GM12892 (cell line): Measurements from ENCODE around the gene NPHP4.
"Not testable (repeated sequence)": the region's sequence is repeated elsewhere in the genome, so short reads cannot be mapped to it uniquely, and the experiment has no call there.

Experiments
- DNase-seq: peaks from one replicate; pipeline ENCODE4 v3.0.0; 2011; ENCODE audit not compliant: insufficient read length
- FAIRE-seq: peaks from 2 replicates; lab custom pipeline; 2011; peaks lifted over from hg19 to GRCh38; lab: Jason Lieb, UNC
- POLR2A ChIP-seq: IDR thresholded peaks from 2 replicates; pipeline ENCODE4 v1.6.1; 2011; ENCODE audit warnings: low read depth, low read length, control low read depth
- POLR2AphosphoS5 ChIP-seq: IDR thresholded peaks from 2 replicates; pipeline ENCODE4 v1.6.1; 2011; ENCODE audit warnings: low read depth, low read length, control low read depth
- TAF1 ChIP-seq: IDR thresholded peaks from 2 replicates; pipeline ENCODE4 v1.6.1; 2011; ENCODE audit warnings: low read depth, mild to moderate bottlenecking, control low read depth, low read length, borderline replicate concordance

Gene NPHP4

DNA sequence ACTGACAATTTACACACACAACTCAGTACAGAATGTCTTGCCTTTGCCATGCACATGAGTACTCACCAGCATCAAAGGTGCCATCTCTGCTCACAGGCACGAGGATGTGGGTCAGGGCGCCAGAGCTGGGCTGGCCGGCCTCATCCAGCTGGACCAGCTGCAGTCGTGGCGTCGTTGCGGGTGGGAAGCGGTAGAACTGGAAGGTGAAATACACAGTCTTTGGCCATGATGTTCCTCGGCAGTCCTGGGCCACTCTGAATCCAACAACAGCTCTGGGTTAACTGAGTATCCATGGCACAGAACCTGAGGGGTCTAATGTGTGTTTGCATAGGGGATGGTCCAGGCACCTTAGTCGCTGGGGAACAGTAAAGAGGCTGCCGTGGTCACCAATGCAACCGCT is 87.7 kb downstream of the NPHP4 start:
- DNase-seq (no peak), FAIRE-seq (no peak)
- no peak for TF ChIP-seq TAF1
- TF ChIP-seq POLR2A = no peak
- TF ChIP-seq POLR2AphosphoS5 = no peak

DNA sequence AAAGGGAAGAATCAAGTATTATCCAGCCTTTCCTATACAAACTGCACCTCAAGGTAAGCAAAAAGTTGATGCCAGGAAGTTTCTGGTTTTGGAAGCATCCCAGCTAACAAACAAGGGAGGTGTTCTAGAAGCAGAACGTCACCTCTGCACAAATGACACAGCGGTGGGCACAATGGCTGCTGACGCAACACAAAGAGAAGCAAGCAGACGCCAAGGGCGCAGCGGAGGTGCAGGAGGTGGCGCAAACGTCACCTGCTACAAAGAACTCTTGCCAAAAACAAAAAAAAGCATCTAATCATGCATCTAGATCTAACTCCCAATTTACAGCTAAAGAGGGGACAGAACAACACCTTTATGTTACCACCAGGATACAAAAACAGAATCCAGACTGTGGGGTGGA is 88.5 kb downstream of the NPHP4 start:
- TF ChIP-seq POLR2A = no peak
- TF ChIP-seq POLR2AphosphoS5 = no peak
- no peak for TF ChIP-seq TAF1
- no peak for DNase-seq
- no peak for FAIRE-seq

DNA sequence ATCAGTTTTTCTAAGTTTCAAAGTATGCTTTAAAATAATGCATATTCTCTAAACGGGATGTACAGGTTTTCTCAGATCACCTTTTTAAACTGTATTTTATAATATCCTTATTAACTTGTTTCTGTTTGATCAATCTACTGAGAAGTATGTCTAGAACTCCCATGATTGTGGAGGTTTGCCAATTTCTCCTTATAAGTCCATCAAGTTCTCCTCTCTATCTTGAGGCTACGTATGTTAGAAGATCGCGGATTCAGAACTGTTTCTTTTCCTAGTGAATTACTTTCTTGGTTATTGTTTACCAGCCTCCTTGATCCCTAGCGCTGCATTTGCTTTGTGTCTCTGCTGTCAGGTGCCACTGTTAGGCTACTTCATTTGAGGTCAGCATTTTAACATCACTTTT is 89.2 kb downstream of the NPHP4 start:
- no peak for TF ChIP-seq POLR2A
- TF ChIP-seq TAF1 = no peak
- no peak for TF ChIP-seq POLR2AphosphoS5
- no peak for DNase-seq
- FAIRE-seq = no peak

DNA sequence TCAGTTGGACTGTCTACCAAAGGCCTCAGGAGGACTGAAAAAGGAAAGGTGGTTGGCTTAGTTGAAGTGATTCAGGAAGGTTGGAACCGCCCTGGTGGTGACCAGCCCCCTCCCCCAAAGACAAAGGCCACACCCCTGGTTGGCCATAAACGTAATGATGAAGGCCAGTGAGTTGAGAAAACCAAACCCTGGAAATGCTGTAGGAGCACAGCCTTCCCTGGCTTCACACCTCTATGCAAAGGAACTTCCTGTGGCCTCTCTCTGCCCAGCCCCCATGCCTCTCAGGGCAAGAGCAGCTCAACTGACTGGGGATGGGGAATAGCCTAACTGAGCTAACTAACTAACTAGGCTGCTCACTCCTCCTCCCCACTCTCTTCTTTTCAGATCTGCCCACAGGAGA is 90.4 kb downstream of the NPHP4 start:
- no peak for DNase-seq
- no peak for FAIRE-seq
- TF ChIP-seq POLR2AphosphoS5 (no peak), TAF1 (no peak), POLR2A (no peak)

DNA sequence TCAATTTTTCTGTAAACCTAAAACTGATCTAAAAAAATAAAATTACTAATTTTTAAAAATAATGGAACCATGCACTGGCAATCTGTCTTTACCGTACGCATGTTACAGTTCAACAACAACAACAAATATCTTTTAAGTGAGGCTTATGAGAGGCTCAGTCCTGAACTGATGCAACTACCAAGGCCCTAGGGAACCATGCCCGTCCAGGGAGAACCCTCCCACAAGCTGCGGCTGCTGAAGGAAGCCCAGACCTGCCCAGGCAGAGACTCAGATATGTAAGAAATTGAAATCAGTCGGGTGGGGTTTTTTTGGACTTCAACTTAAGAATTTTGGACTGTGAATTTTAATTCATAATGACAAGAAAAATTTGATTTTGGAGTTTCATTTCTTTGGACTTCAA is 91.1 kb downstream of the NPHP4 start:
- DNase-seq (no peak), FAIRE-seq (no peak)
- TF ChIP-seq POLR2AphosphoS5 (no peak), POLR2A (no peak), TAF1 (no peak)

DNA sequence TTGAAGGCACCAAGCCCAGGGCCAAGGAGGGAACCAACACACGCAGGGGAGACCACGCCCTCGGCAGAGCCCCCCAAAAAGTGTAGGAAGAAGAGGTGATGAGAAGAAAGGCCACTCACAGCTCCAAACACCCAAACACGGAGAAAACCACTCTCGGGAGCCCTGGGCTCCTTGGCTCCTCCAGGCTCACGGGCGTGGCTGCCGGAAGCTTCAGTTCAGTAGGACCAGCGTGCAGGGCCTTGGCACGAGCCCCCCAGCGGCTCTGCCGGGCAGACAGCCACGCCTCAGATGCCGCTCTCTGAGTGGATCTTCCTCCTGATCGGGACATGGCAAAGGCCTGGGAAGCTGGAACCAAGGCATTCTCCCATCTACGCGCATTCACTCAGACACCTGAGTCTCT is 94.0 kb downstream of the NPHP4 start:
- FAIRE-seq (no peak), DNase-seq (no peak)
- no peak for TF ChIP-seq POLR2AphosphoS5
- no peak for TF ChIP-seq TAF1
- TF ChIP-seq POLR2A = no peak

DNA sequence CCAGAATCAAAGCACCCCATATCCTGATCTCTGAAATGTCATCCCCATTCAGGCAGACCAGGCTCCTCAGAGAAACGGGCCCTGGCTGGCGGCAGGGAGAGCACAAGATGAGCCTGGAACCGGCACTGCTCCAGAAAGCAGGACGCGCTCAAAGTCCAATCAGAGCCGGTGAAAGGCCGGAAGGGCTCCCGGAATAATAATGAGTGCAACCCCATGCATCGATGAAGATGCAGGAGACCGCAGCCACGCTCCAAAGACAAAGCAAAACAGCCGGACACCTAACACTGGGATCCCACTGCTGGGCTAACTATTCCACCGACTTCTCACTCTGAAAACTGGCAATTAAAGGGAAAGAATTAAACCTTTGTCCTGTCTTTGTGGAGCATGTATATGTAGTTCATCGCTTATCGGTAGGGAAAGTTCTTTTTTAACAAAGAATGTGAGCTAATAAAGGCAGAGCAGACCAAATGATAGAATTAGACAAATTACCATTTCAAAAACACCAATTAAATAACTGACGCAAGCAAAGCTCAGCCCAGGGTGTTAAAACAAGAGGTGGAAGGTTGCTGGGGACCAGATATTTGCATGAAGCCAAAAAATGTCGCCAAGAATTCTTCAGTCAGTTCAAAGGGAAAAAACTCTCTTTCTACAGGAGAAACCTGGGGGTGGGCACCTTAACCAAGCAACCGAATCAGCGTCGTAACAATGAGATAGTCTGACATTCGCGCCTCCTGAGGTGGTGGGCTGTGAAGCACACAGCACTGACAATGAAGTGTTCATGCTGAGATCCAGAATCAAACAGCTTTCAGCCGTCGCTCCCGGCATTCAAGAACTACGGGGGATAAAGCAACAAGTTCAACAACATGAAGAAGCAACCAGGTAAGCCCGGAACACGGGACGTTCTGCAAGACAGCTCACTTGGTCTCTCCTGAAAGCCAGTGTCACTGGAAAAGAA is 95.2 kb downstream of the NPHP4 start:
- TF ChIP-seq TAF1 (no peak), POLR2A (no peak), POLR2AphosphoS5 (no peak)
- DNase-seq = no peak
- no peak for FAIRE-seq

DNA sequence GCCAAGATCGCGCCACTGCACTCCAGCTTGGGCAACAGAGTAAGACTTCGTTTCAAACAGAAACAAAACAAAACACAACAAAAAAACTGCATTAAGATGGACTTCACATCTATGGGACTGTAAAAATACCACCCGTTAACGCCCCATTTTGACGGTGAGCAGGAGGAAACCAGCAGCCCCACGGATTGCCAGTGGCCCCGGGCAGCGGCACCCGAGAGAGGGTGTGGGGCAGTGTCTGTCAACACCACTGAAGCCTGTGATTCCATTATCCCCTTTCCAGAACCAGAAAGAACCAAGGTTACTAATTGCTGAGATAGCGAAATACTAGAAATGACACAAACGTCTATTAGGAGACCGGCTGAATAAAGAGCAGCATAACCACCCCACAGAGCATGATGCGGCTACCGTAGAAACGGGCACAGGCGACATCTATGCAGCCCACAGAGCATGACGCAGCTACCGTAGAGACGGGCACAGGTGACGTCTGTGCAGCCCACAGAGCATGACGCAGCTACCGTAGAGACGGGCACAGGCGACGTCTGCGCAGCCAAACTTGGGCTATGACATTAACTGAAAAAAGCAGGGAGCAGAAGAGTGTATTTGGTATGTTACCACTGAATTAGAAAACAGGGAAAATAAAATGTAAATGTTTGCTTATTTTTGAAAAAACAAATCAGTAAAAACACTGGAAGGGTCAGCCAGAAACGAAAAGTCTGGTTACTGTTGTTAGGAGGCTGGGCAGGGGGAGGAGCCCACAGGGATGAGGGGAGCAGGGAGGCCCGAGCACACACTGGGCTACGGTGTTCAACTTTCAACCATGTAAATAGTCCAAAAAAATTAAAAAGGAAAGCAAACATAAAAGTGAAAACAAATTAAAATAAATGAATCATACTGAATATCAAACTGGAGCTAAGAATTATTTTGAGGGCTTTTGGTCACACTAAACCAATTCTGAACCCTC is 96.5 kb downstream of the NPHP4 start:
- TF ChIP-seq POLR2AphosphoS5 = no peak
- FAIRE-seq (no peak), DNase-seq (no peak)

DNA sequence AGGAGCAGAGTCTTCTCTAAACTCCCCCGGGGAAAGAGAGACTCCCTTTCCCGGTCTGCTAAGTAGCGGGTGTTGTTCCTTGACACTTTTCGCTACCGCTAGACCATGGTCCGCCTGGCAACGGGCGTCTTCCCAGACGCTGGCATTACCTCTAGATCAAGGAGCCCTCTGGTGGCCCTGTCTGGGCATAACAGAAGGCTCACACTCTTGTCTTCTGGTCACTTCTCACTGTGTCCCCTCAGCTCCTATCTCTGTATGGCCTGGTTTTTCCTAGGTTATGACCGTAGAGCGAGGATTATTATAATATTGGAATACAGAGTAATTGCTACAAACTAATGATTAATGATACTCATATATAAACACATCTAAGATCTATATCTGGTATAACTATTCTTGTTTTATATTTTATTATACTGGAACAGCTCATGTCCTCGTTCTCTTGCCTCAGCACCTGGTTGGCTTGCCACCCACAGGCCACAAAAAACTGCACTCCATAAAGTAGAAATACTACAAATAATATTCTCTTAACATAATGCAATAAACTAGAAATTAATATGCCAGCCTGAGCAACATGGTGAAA is 98.4 kb downstream of the NPHP4 start:
- not testable (repeated sequence) for FAIRE-seq, DNase-seq

DNA sequence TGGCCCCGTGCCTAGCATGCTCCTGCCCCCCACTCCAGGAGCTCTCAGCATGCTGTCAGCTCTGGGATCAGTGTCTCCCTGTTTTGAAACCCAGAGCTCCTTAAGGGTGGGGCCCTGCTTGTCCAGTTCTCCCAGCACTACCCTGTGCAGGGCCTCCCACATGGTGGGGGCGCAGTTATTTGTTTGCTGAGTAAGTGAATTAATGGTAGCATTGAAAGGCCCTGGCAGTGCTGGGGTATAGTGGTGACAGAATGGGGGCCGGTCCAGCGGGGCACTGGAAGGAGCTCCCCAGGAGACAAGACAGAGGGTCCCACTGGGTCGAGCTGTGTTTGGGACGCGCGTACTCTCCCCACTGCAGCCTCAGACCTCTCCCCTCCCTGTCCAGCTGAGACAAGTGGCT is 99.9 kb downstream of the NPHP4 start:
- FAIRE-seq (no peak), DNase-seq (no peak)
- TF ChIP-seq TAF1 (no peak), POLR2A (no peak), POLR2AphosphoS5 (no peak)

DNA sequence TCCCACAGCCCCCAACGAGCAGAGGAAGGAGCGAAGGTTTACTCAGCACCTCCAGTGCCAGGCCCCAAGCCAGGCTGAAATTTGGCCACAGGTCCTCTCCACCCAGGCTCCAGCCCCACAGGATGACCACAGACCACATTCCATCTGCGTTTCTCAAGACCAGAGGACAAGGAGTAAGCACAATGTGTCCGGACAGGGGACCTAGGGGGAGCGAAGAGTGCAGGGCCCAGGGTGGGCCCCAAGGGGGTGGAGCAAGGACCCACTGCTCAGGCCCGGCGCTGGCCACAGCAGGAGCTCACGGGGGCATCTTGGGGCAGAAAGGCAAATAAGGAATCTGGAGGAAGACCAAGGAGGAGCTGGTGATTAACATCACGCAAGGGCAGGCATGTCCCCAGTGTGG is 100.5 kb downstream of the NPHP4 start:
- FAIRE-seq (no peak), DNase-seq (no peak)
- TF ChIP-seq TAF1 (no peak), POLR2AphosphoS5 (no peak), POLR2A (no peak)
